ENCODE results near the gene DCUN1D2. TPM values are rescaled to one million over a fixed set of nuclear protein-coding genes. Genes with fewer than 3 reads are reported as not detected.
"Not testable (repeated sequence)": the region's sequence is repeated elsewhere in the genome, so short reads cannot be mapped to it uniquely, and the experiment has no call there.

Gene DCUN1D2
- total RNA-seq, 1 donor from 2014 or later: 17.0 TPM

- H3K4me3 Mint-ChIP-seq (ENCODE audit: unreplicated experiment): no peak overlapping the region
- H3K27ac Mint-ChIP-seq (ENCODE audit: unreplicated experiment): no peak overlapping the region
- DNase-seq (ENCODE audit: low spot score): no peak
These were observed 38.0 kb downstream of the DCUN1D2 start for GRCh38 chr13:113452466-113452865.

GRCh38 chr13:113451951-113452421, 38.5 kb downstream of the DCUN1D2 start:
- Mint-ChIP-seq H3K4me1 (ENCODE audit: low read depth) (peaks cover 6% of the 10 kb centered on the region), H3K36me3 (ENCODE audit: low read depth) (peaks cover 8% of the 10 kb centered on the region), H3K9me3 (ENCODE audit: low read depth) (no peaks in the 10 kb centered on the region), H3K27me3 (ENCODE audit: low read depth) (no peaks in the 10 kb centered on the region), H3K4me3 (ENCODE audit: unreplicated experiment) (no peak overlapping the region), H3K27ac (ENCODE audit: unreplicated experiment) (no peak overlapping the region)
- TF ChIP-seq CTCF (IDR thresholded peaks at IDR 0.05): no peak
- no peak for DNase-seq (ENCODE audit: low spot score)

More at GRCh38 chr13:113452466-113452865, 38.0 kb downstream of the DCUN1D2 start:
- H3K36me3 Mint-ChIP-seq (ENCODE audit: low read depth): peaks cover 9% of the 10 kb centered on the region
- TF ChIP-seq CTCF (IDR thresholded peaks at IDR 0.05): no peak
- peaks cover 6% of the 10 kb centered on the region for H3K4me1 Mint-ChIP-seq (ENCODE audit: low read depth)
- no peaks in the 10 kb centered on the region for H3K27me3 Mint-ChIP-seq (ENCODE audit: low read depth)
- no peaks in the 10 kb centered on the region for H3K9me3 Mint-ChIP-seq (ENCODE audit: low read depth)

GRCh38 chr13:113450861-113451620, 39.5 kb downstream of the DCUN1D2 start:
- not testable (repeated sequence) for H3K27ac Mint-ChIP-seq (ENCODE audit: unreplicated experiment); DNase-seq (ENCODE audit: low spot score); H3K27me3 Mint-ChIP-seq (ENCODE audit: low read depth); H3K9me3 Mint-ChIP-seq (ENCODE audit: low read depth); H3K36me3 Mint-ChIP-seq (ENCODE audit: low read depth); H3K4me1 Mint-ChIP-seq (ENCODE audit: low read depth); H3K4me3 Mint-ChIP-seq (ENCODE audit: unreplicated experiment)
- TF ChIP-seq CTCF (IDR thresholded peaks at IDR 0.05): peak; percentile 77

- not testable (repeated sequence) for H3K27me3 Mint-ChIP-seq (ENCODE audit: low read depth); H3K4me1 Mint-ChIP-seq (ENCODE audit: low read depth); H3K27ac Mint-ChIP-seq (ENCODE audit: unreplicated experiment); H3K9me3 Mint-ChIP-seq (ENCODE audit: low read depth); H3K4me3 Mint-ChIP-seq (ENCODE audit: unreplicated experiment); DNase-seq (ENCODE audit: low spot score); H3K36me3 Mint-ChIP-seq (ENCODE audit: low read depth)
These were observed 40.2 kb downstream of the DCUN1D2 start for GRCh38 chr13:113450348-113450744.

GRCh38 chr13:113449693-113450347, 40.7 kb downstream of the DCUN1D2 start:
- Mint-ChIP-seq H3K9me3 (ENCODE audit: low read depth) (no peaks in the 10 kb centered on the region), H3K4me3 (ENCODE audit: unreplicated experiment) (no peak overlapping the region), H3K36me3 (ENCODE audit: low read depth) (peaks cover 3% of the 10 kb centered on the region), H3K27ac (ENCODE audit: unreplicated experiment) (no peak overlapping the region), H3K27me3 (ENCODE audit: low read depth) (no peaks in the 10 kb centered on the region), H3K4me1 (ENCODE audit: low read depth) (peaks cover 6% of the 10 kb centered on the region)
- DNase-seq (ENCODE audit: low spot score): no peak
- TF ChIP-seq CTCF (IDR thresholded peaks at IDR 0.05): no peak

Data from chondrocyte (in vitro differentiated cells).